Heart left ventricle (tissue), 13 donors: ENCODE measurements around the gene TMTC4.

ENCODE experiments used
- POLR2A ChIP-seq, 2 donors: fragments of 450-650 bp; IDR thresholded peaks; one replicate each; pipeline ENCODE4 v1.6.1; 2017; ENCODE audit warnings: antibody characterized with exemption in 2 of 2, mild to moderate bottlenecking in 2 of 2, moderate library complexity in 2 of 2
- TF ChIP-seq, protein P1 (sequence below), 12 donors: fragments of 200-600 bp; sonication (generic) in 4 of 12; IDR thresholded peaks; one replicate each; pipeline versions ENCODE4 v1.5.0 to v1.8.0; 2018 to 2022; ENCODE audit warnings: antibody characterized with exemption in 12 of 12, mild to moderate bottlenecking in 5 of 12
- donor health status: ischemic (EF 13 %, LVEDD 7.1; RV severe dilation, severe dysfunction).
- donor health status: DM: no; HTN: yes; CAD: no.
- donor health status: DM: no; HTN: no; CAD: no.
- donor health status: ischemic (EF 25% LVEDD 6.9; RV normal size, moderate dysfunction).
- donor health status: ischemic (EF 25% LVEDD 5.7; RV mildly dilated, moderate dysfunction).
- donor health status: ischemic (EF 35%, LVEDD 5.7; RV mildly dilated, moderate dysfunction).
- donor health status: nonischemic (EF 11% LVEDD 7.7; RV severe dilation, severe dysfunction).
- donor health status: DM: yes; HTN: yes; CAD: no.
- donor health status: PGD.
- donor health status: ischemic (EF 29% LVEDD 5.4; RV normal size, mild dysfunction).
- donor health status: nonischemic (EF 23%, LVEDD 6.1; RV moderate dilation, normal function).

DNA sequence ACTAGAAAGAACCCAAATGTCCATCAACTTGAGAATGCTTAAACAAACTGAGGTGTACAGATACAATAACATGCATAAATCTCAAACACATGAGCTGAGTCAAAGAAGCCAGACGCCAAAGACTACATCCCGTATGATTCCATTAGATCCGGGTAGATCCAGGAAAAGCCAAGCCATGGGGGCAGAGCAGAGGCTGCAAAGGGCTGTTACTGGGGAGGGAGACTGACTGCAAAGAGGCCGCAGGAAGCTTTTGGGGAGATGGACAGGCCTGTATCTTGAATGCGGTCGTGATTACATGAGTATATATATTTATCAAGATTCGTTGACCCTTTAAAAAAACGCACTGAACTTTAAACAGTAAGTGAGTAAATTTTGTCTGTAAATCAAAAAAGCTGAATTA lies 114.7 kb downstream of the TMTC4 start:
- TF ChIP-seq POLR2A (IDR thresholded peaks at IDR 0.05): no peak
- TF ChIP-seq, protein P1, sequence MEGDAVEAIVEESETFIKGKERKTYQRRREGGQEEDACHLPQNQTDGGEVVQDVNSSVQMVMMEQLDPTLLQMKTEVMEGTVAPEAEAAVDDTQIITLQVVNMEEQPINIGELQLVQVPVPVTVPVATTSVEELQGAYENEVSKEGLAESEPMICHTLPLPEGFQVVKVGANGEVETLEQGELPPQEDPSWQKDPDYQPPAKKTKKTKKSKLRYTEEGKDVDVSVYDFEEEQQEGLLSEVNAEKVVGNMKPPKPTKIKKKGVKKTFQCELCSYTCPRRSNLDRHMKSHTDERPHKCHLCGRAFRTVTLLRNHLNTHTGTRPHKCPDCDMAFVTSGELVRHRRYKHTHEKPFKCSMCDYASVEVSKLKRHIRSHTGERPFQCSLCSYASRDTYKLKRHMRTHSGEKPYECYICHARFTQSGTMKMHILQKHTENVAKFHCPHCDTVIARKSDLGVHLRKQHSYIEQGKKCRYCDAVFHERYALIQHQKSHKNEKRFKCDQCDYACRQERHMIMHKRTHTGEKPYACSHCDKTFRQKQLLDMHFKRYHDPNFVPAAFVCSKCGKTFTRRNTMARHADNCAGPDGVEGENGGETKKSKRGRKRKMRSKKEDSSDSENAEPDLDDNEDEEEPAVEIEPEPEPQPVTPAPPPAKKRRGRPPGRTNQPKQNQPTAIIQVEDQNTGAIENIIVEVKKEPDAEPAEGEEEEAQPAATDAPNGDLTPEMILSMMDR (IDR thresholded peaks at IDR 0.05): no peak
